GM18499 (cell line): ENCODE measurements around the gene CYP4F11.
"Not testable (repeated sequence)": the region's sequence is repeated elsewhere in the genome, so short reads cannot be mapped to it uniquely, and the experiment has no call there.

Experiments used
- ATAC-seq: cut with Tn5 transposase; IDR thresholded peaks from one replicate; pipeline ENCODE4 v1.9.1; 2021; ENCODE audit warnings: moderate number of reproducible peaks; ENCODE audit not compliant: insufficient read depth, unreplicated experiment

The CYP4F11 gene

GRCh38 chr19:15923702-15924101, 10.6 kb downstream of the CYP4F11 start:
- no peak for ATAC-seq

GRCh38 chr19:15922021-15922420, 12.3 kb downstream of the CYP4F11 start:
- ATAC-seq: no peak

- ATAC-seq: no peak
Measured at GRCh38 chr19:15919243-15919642, 15.1 kb downstream of the CYP4F11 start.

GRCh38 chr19:15915109-15915508, 19.2 kb downstream of the CYP4F11 start:
- ATAC-seq: no peak

- ATAC-seq: no peak
Measured at GRCh38 chr19:15913830-15914229, 20.5 kb downstream of the CYP4F11 start.

GRCh38 chr19:15913384-15913783, 20.9 kb downstream of the CYP4F11 start:
- ATAC-seq: no peak

- no peak for ATAC-seq
Measured at GRCh38 chr19:15911599-15912235, 22.6 kb downstream of the CYP4F11 start.

GRCh38 chr19:15905026-15905425, 29.3 kb downstream of the CYP4F11 start:
- ATAC-seq: no peak

- ATAC-seq: not testable (repeated sequence)
Measured at GRCh38 chr19:15902898-15903297, 31.4 kb downstream of the CYP4F11 start.

- ATAC-seq: no peak
Measured at GRCh38 chr19:15902254-15902653, 32.1 kb downstream of the CYP4F11 start.

GRCh38 chr19:15900504-15900903, 33.8 kb downstream of the CYP4F11 start:
- ATAC-seq: no peak

- not testable (repeated sequence) for ATAC-seq
Measured at GRCh38 chr19:15900032-15900431, 34.3 kb downstream of the CYP4F11 start.

GRCh38 chr19:15899561-15899960, 34.8 kb downstream of the CYP4F11 start:
- not testable (repeated sequence) for ATAC-seq

- ATAC-seq: no peak
Measured at GRCh38 chr19:15897738-15898276, 36.5 kb downstream of the CYP4F11 start, which contains the start of gene CYP4F2. TSS of gene CYP4F2 (minus strand) at chr19:15898074. CDS start at chr19:15897611, 463 bp downstream.

- no peak for ATAC-seq
Measured at GRCh38 chr19:15897026-15897737, 37.1 kb downstream of the CYP4F11 start.

GRCh38 chr19:15895876-15896430, 38.4 kb downstream of the CYP4F11 start:
- no peak for ATAC-seq

GRCh38 chr19:15894359-15894758, 40.0 kb downstream of the CYP4F11 start:
- no peak for ATAC-seq

- ATAC-seq: no peak
Measured at GRCh38 chr19:15893477-15893876, 40.9 kb downstream of the CYP4F11 start.

- no peak for ATAC-seq
Measured at GRCh38 chr19:15892012-15892411, 42.3 kb downstream of the CYP4F11 start.

- no peak for ATAC-seq
Measured at GRCh38 chr19:15891434-15891833, 42.9 kb downstream of the CYP4F11 start.

- not testable (repeated sequence) for ATAC-seq
Measured at GRCh38 chr19:15889339-15889738, 45.0 kb downstream of the CYP4F11 start.
